ENCODE measurements around the gene CCDC86. TPM values are rescaled to one million over a fixed set of nuclear protein-coding genes. Genes with fewer than 3 reads are reported as not detected.

The CCDC86 gene
- total RNA-seq, 1 donor, result 12.9 TPM

DNA sequence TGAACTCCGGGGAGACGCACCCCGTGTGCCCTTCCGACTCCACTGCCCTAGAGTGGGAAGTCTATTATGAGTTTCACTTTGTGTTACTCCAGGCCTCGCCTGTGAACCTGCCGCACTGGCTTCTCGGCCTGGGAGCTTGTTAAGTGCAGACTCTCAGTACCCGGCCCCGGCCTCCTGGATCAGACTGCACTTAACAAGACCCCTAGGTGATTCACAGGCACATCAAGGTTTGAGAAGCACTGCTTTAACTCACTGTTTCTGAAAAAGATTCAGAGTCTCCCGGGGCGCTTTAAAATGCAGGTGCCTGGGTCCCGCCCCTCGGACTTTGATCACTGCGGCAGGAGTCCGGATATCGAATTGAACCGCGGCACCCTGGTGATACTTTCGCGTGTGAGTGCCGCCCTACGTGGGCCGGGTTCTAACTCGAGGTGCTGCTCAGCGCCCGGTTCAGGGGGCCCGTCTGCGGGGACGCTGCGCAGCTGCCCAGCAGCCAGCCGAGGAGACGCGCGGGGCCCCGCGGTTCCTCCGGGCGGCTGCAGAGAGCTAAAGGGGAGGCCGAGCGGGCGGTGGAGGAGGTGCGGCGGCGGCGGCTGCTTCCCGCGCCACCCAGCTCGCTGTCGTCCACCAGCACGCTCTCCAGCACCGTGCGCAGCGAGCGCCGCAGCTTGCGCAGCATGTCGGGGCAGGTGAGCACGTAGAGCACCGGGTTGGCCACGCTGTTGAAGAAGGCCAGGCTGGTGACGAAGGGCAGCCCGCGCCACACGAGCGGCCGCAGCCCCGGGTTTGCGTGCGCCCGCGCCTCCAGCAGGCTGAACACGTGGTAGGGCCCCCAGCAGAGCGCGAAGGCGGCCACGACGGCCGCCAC, 10.4 kb downstream of the CCDC86 start:
- no peak for DNase-seq (ENCODE audit: low read depth in 2 of 3, low spot score in 2 of 3)

DNA sequence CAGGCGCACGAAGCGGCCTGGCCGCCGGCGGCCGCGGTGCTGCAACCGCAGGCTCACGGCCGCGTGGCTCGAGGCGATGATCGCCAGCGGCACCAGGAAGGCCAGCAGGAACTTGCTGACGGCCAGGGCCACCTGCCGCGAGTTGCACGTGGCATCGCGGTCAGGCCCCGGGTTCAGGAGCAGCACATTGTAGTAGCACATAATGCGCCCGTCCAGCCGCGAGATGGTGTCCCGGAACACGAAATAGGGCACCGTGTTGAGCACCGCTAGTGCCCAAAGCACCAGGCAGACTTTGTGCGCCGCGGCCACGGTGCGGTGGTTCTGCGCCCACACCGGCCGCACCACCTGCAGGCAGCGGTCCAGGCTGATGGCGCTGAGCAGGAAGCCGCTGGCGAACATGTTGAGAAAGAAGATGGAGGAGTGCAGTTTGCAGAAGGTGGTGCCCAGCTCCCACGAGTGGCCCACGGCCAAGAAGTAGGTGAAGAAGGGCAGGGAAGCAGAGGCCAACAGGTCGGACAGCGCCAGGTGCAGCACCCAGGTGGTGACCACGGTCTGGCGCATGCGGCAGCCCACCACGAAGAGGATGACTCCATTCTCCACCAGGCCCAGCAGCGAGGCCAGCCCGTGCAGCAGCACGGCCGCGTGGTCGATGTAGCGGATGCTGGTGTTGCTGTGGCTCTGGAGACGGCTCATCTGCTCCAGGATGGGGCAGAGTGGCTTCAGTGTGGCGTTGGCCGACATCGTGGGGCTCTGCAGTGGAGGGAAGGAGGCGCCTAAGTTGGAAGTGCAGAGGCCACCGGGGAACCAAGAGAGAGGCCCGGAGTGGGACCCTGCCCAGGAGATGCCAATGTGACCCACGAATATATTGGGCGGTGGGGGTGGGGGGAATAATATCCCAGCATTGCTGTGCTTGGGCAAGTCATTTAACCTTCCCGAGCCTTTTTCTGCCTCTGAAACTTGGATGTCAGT, 11.4 kb downstream of the CCDC86 start:
- DNase-seq (ENCODE audit: low read depth in 2 of 3, low spot score in 2 of 3), result no peak

DNA sequence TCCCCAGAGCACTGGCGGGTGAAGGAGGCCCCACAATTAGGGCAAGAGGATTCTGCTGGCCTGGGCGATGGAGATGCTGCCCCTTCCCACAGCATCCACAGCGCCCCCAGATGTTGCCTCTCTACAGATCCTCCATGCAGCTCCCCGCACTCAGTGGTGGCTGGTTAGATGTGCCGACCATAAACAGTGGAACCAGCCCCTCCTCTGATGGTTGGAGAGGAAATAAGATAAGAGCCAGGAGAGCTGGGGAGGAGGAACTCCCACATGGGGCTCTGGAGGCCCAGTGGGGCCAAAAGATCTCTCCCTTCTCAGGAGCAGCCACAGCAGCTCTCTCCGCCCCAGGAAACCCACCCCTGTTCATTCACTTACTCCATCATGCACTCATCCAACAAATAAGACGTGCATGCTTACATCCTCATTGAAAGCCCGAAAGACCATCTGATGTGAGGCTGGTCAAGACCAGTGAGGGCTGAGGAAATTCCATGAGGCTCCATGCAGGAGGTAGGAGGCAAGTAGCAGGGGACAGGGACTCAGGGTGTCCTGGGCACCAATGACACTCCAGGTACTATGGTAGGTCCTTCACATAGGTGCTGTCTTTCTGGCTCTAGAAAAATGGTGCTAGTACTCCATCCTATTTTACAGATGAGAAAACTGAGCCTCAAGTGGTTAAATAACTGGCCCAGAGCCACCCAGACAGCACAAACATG, 12.4 kb downstream of the CCDC86 start:
- peak in 1 of 3 donors; percentile 59 for DNase-seq (ENCODE audit: low read depth in 2 of 3, low spot score in 2 of 3)

DNA sequence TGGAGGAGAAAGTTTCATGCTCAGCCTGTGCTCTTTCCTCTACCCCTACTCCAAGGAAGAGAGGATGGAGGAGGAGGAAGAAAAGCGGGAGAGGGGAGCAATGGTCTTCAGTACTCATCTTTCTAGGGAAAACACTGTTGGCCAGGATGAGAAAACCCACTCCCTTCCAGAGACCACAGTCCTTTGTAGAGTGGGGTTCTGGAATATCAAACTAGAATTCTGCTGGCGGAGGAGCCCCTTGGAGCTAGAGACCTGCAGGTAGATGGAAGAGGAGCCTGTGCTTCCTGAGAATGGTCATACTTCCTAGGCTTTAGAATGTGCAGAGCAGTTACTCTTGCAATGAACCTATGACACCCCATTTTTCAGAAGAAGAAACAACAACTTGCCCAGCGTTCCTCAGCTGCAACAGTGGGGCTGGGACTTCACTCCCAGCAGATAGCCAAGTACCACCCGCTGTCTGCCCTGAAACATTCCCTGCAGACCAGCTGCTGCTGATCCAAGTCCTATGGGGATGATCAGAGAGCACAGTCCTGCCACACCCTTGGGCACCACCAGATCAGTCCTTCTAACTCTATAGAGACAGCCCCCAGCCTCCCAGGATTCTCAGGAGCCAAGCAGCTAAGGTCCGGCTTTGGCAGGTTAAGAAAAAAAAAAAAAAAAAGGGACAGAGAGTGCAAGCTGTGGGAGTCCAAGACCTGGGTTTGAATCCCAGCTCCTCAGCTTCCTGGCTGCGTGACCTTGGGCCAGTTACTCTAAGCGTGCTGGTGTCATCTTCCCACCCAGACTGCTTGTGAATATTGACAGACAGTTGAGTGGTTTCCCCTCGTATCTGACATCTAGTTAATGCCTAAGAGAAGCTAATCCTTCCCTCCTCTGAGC, 13.2 kb downstream of the CCDC86 start:
- DNase-seq (ENCODE audit: low read depth in 2 of 3, low spot score in 2 of 3), result no peak

DNA sequence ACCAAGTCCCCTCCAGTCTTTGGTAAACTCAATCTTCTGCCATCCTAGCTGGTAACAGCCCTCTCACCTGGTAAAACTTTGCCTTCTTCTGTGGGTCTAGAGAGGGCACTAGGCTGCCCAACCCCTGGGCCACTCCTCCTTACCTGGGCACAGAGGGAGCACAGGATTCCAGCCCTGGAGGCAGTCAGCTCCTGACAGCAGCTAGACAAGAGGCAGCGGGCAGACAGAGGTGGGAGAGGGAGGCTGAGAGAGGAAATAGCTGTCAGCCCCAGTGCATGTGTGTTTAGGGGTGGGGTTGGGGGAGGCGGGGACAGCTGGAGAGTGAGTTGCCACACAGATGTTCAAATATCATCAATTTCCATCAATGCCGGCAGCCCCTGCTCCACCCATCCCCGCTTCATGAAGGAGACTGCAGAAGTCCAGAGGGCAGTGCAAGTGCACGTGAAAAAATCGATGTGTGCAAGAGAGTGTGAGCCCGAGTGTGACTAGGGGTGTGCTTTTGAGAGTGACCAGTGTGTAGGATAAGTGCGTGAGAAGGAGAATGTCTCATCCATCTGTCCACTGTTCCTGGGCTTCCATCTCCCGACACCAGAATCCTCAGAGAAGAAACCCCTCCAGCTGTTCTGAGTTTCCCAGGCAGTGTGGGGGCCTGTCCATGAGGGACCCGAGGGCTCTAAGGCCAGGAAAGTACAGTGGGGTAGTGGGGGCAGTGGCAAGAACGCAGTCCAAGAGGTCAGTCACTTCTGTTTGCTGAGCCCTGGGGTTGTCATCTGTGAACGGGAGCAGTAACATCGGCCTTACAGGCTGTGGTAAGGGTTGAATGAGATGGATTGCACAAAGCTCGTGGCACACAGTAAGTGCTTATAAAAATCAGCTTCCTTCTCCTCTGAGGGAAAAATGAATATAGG, 14.1 kb downstream of the CCDC86 start, which contains the start of gene PTGDR2:
Gene PTGDR2 (minus strand): TSS at position 225 of the 908 bp plus-strand sequence. CDS start 2,228 bp downstream, outside the sequence.
- peak in 1 of 3 donors; percentile 47 for DNase-seq (ENCODE audit: low read depth in 2 of 3, low spot score in 2 of 3)

DNA sequence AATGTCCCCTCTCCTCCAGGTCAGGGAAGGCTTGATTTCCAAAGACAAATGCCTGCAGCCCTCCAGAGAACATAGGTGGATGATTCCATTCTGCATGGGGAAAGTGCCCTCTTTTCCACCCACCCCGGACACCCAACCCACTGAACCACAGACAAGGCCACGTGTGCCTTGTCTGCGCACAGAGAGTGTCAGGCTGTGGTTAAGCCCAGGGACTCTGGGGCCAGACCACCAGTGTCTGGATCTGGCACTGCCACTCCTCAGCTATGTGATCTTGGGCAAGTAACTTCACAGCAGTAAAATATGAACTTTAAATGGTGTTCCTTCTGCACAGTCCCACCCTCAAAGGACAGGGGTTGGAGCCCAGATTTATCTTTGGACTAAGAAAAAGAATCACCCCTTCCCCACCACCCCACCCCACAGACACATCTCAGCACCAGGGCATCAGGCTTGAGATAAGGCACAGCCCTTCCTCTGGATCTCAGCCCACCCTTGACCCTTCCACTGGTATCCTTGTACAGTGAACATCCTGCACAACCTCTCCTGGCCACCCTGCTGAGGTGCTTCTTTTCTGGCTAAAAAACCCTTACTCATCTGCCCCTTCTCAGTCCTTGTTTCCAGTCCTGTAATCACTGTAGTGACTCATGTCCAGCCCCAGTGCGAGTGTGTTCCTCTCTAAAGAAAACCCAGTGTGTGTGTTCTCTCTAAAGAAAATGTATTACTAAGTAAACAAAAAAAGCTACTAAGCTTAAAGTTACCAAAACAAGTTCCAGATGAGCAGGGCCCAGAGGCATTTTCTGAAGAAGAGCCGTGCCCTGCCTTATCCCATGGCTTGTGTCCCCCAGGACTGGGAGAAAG, 15.7 kb downstream of the CCDC86 start:
- DNase-seq (ENCODE audit: low read depth in 2 of 3, low spot score in 2 of 3), result no peak

DNA sequence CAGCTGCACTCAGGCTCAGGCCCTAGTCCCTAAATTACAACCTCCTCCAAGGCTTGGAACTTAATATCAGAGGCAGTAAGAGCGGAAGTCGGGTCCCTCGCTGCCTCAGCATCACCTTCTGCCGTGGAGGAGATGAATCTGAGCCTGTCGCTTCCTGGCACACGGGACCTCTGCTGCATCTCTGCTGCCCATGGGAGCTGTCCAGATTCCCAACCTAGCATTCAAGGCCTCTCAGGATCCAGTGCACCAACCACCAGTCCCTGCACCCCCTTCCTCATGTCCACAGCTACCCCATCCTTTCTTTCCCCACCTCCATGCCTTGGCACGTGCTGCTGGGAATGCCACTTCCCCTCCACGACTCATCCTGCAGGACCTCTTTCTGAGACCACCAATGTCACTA, 16.3 kb downstream of the CCDC86 start:
- no peak for DNase-seq (ENCODE audit: low read depth in 2 of 3, low spot score in 2 of 3)

DNA sequence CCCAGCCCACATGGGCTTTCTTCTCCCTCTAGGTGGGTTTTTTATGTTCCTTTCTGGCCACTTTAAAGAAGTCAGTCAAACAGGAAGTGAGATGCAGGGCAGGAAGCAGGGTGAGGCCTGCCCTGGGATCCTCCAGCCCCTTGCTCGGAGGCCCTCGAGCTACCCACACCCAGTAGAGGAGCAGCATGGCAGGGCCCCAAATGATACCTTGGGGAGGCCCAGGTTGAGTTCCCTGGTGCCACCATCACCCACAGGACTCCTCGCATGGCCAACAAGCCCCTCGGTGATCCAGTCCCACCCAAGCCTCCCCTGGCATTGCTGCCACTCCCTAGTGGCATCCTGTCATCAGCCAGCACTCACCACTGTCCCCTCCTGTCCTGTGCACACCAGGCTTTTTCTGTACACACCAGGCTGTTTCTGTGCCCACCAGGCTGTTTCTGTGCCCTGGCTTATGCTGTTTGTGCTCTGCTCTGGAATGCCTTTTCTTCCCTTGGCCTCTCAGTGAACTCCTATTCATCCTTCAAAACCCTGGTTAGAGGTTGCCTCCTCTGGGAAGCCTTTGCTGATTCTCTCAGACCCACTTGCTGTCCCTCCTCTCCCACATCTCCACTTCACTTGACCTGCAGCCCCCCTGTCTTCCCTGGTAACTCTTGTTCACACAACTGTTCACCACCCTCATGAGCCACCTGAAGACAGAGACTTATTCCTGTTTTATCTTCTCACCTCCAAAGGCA, 17.0 kb downstream of the CCDC86 start:
- DNase-seq (ENCODE audit: low read depth in 2 of 3, low spot score in 2 of 3), result peak in 1 of 3 donors; percentile 41

DNA sequence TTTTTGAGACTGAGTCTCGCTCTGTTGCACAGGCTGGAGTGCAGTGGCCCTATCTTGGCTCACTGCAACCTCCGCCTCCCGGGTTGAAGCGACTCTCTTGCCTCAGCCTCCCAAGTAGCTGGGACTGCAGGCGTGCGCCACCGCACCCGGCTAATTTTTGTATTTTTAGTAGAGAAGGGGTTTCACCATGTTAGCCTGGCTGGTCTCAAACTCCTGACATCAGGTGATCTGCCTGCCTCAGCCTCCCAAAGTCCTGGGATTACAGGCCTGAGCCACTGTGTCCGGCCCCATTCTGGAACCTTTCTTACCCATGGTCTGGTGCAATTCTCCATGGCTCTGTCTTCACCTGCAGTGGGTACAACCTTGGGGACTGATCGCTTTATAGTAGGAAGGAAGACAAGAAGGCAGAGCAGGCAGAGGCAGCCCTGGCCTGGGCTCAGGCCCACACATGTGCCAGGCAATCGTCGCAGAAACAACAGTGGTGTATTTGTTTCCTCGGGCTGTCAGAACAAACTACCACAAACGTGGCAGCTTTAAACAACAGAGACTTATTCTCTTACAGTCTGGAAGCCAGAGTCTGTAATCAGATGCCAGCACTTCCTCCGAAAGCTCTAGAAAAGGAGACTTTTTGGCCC, 17.8 kb downstream of the CCDC86 start:
- no peak for DNase-seq (ENCODE audit: low read depth in 2 of 3, low spot score in 2 of 3)

DNA sequence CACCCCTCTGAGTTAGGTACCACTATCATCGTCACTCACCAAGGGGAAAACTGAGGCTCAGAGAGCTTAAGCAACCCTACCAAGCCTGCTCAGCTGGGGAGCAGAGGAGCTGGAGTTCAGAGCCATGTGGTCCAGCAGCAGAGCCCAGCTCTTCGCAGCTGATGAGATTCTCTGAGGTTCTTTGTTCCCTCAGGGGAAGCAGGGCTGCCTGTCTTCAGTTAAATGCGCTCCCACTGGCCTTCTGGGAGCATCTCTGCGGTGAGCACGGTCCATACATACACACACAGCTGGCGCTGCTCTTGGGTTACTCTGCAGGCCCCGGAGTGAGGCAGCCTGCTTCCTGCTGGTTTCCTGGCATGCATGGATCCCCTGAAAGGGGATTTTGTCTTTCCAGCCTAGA, 19.0 kb downstream of the CCDC86 start:
- no peak for DNase-seq (ENCODE audit: low read depth in 2 of 3, low spot score in 2 of 3)

DNA sequence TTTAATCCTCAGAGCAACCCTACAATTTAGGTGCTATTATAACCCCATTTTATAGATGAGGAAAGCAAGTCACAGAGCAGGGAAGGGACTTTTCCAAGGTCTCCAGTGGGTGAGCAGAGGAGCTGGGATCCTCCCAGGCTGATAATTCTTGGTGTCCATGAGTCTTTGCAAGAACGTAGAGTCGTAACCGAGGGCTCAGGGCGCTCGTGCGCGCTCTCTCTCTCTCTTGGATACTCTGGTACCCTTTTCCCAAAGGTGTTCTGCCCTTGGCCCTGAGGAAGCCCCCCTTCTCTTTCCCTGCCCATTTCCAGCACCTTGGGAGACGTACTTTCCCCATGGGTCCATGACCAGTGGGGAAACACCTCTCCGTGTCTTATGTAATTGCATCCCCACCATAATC, 20.3 kb downstream of the CCDC86 start:
- no peak for DNase-seq (ENCODE audit: low read depth in 2 of 3, low spot score in 2 of 3)

DNA sequence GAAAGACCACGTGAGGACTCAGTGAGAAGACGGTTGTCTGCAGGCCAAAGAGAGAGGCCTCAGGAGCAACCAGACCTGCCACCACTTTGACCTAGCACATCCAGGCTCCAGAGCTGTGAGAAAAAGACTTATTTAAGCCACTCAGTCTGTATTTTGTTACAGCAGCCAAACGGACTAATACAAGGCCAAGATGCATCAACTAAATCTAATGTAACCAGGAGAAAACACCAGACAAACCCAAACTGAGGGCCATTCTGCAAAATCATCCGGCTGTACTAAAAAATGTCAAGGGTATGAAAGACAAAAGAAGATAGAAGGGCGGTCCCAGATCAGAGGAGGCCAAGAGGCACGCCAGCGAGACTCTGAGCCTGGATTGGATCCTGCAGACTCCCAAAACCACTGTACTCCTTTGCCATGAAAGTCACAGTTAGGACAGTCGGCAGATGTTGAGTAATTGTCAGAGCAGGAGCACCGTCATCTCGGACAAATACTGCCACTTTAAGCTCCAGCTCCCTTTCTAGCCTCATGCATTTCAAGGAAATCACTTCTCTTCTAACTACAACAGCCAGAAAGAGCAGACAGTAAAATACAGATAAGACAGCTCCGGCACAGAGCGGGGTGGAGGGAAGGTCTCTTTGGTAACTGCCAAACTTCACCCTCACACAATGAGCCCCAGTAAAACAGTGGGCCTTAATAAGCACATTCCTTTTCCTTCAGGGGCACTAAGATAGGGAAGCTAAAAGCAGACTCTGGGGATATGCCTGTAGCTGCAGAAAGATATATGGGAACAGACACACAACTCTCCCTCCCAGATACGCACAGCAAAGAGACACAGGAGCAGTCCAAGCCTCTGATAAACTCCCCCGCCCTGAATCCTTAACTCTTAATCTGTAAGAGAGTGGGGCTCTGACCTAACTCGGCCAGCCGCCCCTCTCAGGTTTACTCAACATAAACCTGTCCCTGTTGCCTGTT, 21.9 kb downstream of the CCDC86 start:
- no peak for DNase-seq (ENCODE audit: low read depth in 2 of 3, low spot score in 2 of 3)

DNA sequence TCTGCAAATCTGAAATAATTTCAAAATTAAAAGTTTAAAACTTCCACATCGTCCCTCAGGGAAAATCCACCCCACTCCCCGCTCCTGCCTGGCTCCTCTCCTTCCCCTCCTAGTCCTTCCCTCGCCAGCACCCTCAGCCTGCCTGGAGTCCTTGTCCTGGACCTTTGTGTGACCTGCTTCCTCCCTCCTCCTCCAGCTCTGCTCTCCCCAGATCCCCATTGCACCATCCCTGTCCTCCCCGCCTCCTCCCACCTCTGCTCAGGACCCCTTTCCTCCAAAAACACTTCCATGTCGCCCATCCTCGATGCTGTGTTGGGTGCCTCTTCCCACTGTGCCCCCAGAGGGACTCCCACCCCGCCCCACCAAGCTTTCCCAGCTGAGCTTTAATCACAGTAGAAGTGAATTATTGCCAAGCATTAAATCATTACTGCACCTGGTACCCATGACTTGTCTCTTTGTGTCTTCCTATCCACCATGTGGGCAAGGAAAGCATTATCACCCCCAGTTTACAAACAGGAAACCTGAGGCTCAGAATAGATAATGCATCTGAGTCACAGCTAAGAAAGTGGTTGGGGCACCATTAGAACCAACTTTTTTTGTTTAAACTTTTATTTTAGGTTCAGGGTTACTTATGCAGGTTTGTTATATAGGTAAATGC, 23.1 kb downstream of the CCDC86 start:
- DNase-seq (ENCODE audit: low read depth in 2 of 3, low spot score in 2 of 3), result peak in 2 of 3 donors; percentile 45 to 62

DNA sequence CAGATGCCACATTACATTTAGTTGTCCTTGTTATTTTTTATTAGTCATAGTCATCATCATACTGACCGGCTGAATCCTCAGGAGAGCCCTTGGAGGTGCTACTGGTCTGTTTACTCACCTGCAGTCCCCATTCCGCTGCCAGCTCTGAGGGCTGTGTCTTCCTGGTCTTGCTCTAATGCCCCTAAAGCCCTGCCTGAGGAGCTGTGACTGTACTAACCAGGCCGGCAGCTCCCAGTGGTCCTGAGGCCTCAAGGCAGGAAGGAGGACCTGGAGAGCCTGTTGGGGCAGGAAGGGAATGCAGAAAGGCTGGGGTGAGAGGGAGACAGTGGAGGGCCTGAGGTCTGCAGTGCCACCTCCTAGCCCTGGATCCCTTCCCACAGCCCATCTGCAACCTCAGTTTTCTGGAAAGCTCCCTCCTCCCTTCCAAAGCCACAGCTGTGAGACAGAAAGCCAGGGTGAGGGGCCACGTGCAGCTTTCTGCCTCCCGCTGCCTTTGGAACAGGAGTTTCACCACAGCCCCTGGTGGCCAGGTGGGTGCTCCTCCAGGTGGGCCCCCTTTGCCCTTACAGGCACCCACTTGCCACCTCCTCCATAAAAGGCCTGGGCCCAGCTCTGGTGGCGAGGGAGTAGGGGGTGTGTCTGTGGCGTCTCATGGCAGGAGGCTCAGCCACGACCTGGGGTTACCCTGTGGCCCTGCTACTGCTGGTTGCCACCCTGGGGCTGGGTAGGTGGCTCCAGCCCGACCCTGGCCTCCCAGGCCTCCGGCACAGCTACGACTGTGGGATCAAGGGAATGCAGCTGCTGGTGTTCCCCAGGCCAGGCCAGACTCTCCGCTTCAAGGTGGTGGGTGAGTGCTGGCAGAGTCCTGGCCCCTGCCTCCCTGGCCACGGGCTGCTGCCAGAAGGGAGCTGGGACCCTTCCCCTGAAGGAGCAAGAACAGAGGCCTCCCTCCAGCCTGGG, 25.3 kb downstream of the CCDC86 start, which contains the start of gene ZP1:
Gene ZP1 (plus strand): TSS at position 632 of the 960 bp plus-strand sequence. CDS start 20 bp downstream, at position 652.
- no peak for DNase-seq (ENCODE audit: low read depth in 2 of 3, low spot score in 2 of 3)

All from hematopoietic multipotent progenitor cell (in vitro differentiated cells).